ENCODE results near the gene CUEDC2. TPM values are rescaled to one million over a fixed set of nuclear protein-coding genes. Genes with fewer than 3 reads are reported as not detected.

Gene CUEDC2
- total and polyA plus RNA-seq, 2 experiments from 2014 or later: 45.4 to 79.9 TPM

- Histone ChIP-seq H3K79me2 (peaks cover 21% of the 10 kb centered on the region), H3K9me2 (replicated peaks; ENCODE audit: insufficient read depth) (no peaks in the 10 kb centered on the region), H3K36me3 (replicated peaks; ENCODE audit: insufficient read depth, low read depth) (no peaks in the 10 kb centered on the region), H3K4me1 (ENCODE audit: insufficient read depth) (peaks cover 15% of the 10 kb centered on the region), H3K9me3 (ENCODE audit: low read depth) (no peaks in the 10 kb centered on the region), H4K20me1 (ENCODE audit: insufficient read depth, poor library complexity, severe bottlenecking) (peaks cover 5% of the 10 kb centered on the region), H3K4me3 (no peak overlapping the region), H2AFZ (no peak overlapping the region), H3K27me3 (no peaks in the 10 kb centered on the region), H3K4me2 (no peak overlapping the region), H3K27ac (no peak overlapping the region)
- no peak for DNase-seq (ENCODE audit: low spot score)
- TF ChIP-seq CTCF (IDR thresholded peaks at IDR 0.05; ENCODE audit: poor library complexity) (no peak), EZH2phosphoT487 (IDR thresholded peaks at IDR 0.05; ENCODE audit: low read depth, severe bottlenecking, unreplicated experiment) (no peak), EZH2 (IDR thresholded peaks at IDR 0.05; ENCODE audit: borderline replicate concordance) (no peak)
- 91% methylated on average over 6 of the region's 6 CpGs for WGBS (ENCODE audit: low lambda C conversion rate, missing lambda C conversion rate)
Observed at GRCh38 chr10:102424916-102425315, 7.5 kb downstream of the CUEDC2 start.

DNA sequence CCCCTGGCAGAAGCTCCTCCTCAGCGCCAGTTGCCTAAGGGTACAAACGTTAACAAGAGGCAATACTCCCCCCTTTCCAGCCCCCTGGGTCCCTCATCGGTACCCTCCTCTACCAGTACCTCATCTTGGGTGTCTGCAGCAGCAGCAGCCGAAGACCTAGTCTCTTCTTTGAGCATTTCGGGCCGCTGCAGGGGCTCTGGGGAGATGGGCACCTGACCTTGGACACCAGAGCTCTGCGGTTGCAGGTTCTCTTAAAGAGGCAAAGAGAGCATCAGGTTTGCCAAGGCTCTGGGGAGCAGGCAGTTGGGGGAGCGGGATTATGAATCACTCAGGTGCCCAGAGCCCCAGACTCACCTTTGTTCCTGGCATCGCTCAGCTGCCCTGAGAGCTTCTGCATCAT lies 8.2 kb downstream of the CUEDC2 start:
- peaks cover under 1% of the 10 kb centered on the region for H3K27me3 ChIP-seq
- H3K79me2 ChIP-seq: peaks cover 21% of the 10 kb centered on the region
- peaks cover 23% of the 10 kb centered on the region for H3K4me1 ChIP-seq (ENCODE audit: insufficient read depth)
- no peaks in the 10 kb centered on the region for H3K9me2 ChIP-seq (replicated peaks; ENCODE audit: insufficient read depth)
- no peaks in the 10 kb centered on the region for H3K36me3 ChIP-seq (replicated peaks; ENCODE audit: insufficient read depth, low read depth)
- H3K27ac ChIP-seq: no peak overlapping the region
- TF ChIP-seq EZH2phosphoT487 (IDR thresholded peaks at IDR 0.05; ENCODE audit: low read depth, severe bottlenecking, unreplicated experiment) (no peak), EZH2 (IDR thresholded peaks at IDR 0.05; ENCODE audit: borderline replicate concordance) (no peak), CTCF (IDR thresholded peaks at IDR 0.05; ENCODE audit: poor library complexity) (no peak)
- no peaks in the 10 kb centered on the region for H3K9me3 ChIP-seq (ENCODE audit: low read depth)
- H4K20me1 ChIP-seq (ENCODE audit: insufficient read depth, poor library complexity, severe bottlenecking): peaks cover 5% of the 10 kb centered on the region
- no peak for DNase-seq (ENCODE audit: low spot score)
- H3K4me2 ChIP-seq: no peak overlapping the region
- H3K4me3 ChIP-seq: no peak overlapping the region
- H2AFZ ChIP-seq: no peak overlapping the region
- 96% methylated on average over 9 of the region's 9 CpGs for WGBS (ENCODE audit: low lambda C conversion rate, missing lambda C conversion rate)

DNA sequence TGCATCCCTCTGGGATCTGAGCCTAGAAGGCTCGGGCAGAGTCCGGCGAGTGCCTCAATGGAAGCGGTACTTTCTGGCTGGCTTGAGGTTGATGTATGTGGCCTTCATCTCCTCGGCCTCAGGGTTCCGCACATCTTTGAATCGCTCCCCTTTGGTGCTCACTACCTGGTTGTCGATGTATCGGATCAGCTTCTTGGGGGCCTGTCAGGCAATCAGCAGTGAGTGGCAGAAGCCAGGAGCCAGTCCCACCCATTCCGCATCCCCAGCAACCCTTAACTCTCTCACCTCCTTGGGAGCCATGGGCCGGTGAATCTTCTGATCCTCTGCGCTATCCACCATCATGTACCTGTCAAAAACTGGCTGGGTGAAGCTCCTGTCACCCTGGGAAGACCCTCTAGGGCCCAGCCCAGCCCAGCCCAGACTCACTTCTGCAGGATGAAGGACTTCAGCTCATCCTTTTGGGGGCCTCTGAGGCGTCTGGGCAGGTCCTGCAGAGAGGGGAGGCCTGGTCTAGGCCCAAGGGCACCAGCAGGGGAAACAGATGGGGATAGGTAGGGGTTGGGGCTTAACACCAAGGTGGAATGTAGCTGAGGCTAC lies 8.9 kb downstream of the CUEDC2 start:
- TF ChIP-seq EZH2phosphoT487 (IDR thresholded peaks at IDR 0.05; ENCODE audit: low read depth, severe bottlenecking, unreplicated experiment) (no peak), CTCF (IDR thresholded peaks at IDR 0.05; ENCODE audit: poor library complexity) (no peak), EZH2 (IDR thresholded peaks at IDR 0.05; ENCODE audit: borderline replicate concordance) (no peak)
- H3K27ac ChIP-seq: no peak overlapping the region
- H2AFZ ChIP-seq: no peak overlapping the region
- no peak overlapping the region for H3K4me3 ChIP-seq
- peaks cover 24% of the 10 kb centered on the region for H3K4me1 ChIP-seq (ENCODE audit: insufficient read depth)
- H3K9me3 ChIP-seq (ENCODE audit: low read depth): no peaks in the 10 kb centered on the region
- peaks cover 21% of the 10 kb centered on the region for H3K79me2 ChIP-seq
- no peak for DNase-seq (ENCODE audit: low spot score)
- 98% methylated on average over 13 of the region's 13 CpGs for WGBS (ENCODE audit: low lambda C conversion rate, missing lambda C conversion rate)
- H3K4me2 ChIP-seq: peak overlapping the region; percentile 100
- H3K27me3 ChIP-seq: peaks cover 5% of the 10 kb centered on the region
- H3K36me3 ChIP-seq (replicated peaks; ENCODE audit: insufficient read depth, low read depth): no peaks in the 10 kb centered on the region
- H4K20me1 ChIP-seq (ENCODE audit: insufficient read depth, poor library complexity, severe bottlenecking): peaks cover 5% of the 10 kb centered on the region
- no peaks in the 10 kb centered on the region for H3K9me2 ChIP-seq (replicated peaks; ENCODE audit: insufficient read depth)

Measured in hepatocyte (in vitro differentiated cells).